CD4-positive, alpha-beta T cell (primary cell): ENCODE measurements around the gene ADAD1. TPM values are rescaled to one million over a fixed set of nuclear protein-coding genes. Genes with fewer than 3 reads are reported as not detected.

Experiments used
- ATAC-seq: fragments of 200-7000 bp; cut with Tn5 transposase; one replicate; pipeline ENCODE4 v1.10.0; 2022; ENCODE audit warnings: mild to moderate bottlenecking; ENCODE audit not compliant: poor library complexity
- CTCF ChIA-PET: fragments of 350-600 bp; sonication (Branson Sonifier 250); formaldehyde crosslinking; loops from one replicate; lab custom pipeline; 2021; ENCODE audit warnings: antibody characterized with exemption, inconsistent platforms; lab: Charles Lee
- POLR2A ChIA-PET: fragments of 350-600 bp; sonication (Branson Sonifier 250); formaldehyde crosslinking; loops from one replicate; lab custom pipeline; 2021; ENCODE audit warnings: antibody characterized with exemption, inconsistent platforms; lab: Charles Lee
- DNase-seq, 14 experiments: peaks; one replicate each; pipeline ENCODE4 v3.0.0-alpha.2; 2013 to 2020; ENCODE audit warnings: mixed read lengths in 2 of 14
- H3K27ac ChIP-seq, 2 donors: one replicate each; pipeline versions ENCODE4 v1.5.1 to v1.7.0; 2013; ENCODE audit warnings: low read length in 2 of 2, low read depth in 1 of 2, mild to moderate bottlenecking in 1 of 2
- H3K27me3 ChIP-seq, 2 experiments: 1 replicate in 1 of 2; 2 replicates in 1 of 2; pipeline versions ENCODE4 v1.6.1 to v1.7.0; 2013; ENCODE audit warnings: low read length in 2 of 2, control low read depth in 1 of 2, mild to moderate bottlenecking in 1 of 2, moderate library complexity in 1 of 2; ENCODE audit not compliant: insufficient read depth in 2 of 2, control insufficient read depth in 1 of 2
- H3K36me3 ChIP-seq: one replicate; pipeline ENCODE4 v1.6.1; 2013; ENCODE audit warnings: low read length, control low read depth; ENCODE audit not compliant: insufficient read depth
- H3K4me1 ChIP-seq: one replicate; pipeline ENCODE4 v1.6.1; 2013; ENCODE audit warnings: low read length, control low read depth; ENCODE audit not compliant: insufficient read depth
- H3K4me3 ChIP-seq: one replicate; pipeline ENCODE4 v1.5.1; 2013; ENCODE audit warnings: mild to moderate bottlenecking, low read length, moderate library complexity
- H3K9me3 ChIP-seq, 2 experiments: 1 replicate in 1 of 2; 2 replicates in 1 of 2; pipeline versions ENCODE4 v1.6.1 to v1.7.0; 2013; ENCODE audit warnings: low read length in 2 of 2, mild to moderate bottlenecking in 2 of 2, control low read depth in 1 of 2, moderate library complexity in 1 of 2; ENCODE audit not compliant: control insufficient read depth in 1 of 2, insufficient read depth in 1 of 2
- H3K27ac Mint-ChIP-seq: one replicate; pipeline ENCODE4 v1.8.0; 2020; ENCODE audit warnings: mixed read lengths
- H3K27me3 Mint-ChIP-seq: one replicate; pipeline ENCODE4 v1.8.0; 2021; ENCODE audit warnings: mixed read lengths
- H3K36me3 Mint-ChIP-seq: one replicate; pipeline ENCODE4 v1.8.0; 2021; ENCODE audit warnings: low read depth, mixed read lengths
- H3K4me1 Mint-ChIP-seq: one replicate; pipeline ENCODE4 v1.8.0; 2021; ENCODE audit warnings: low read depth, mixed read lengths
- H3K4me3 Mint-ChIP-seq: one replicate; pipeline ENCODE4 v1.8.0; 2020; ENCODE audit warnings: mild to moderate bottlenecking, mixed read lengths
- H3K9me3 Mint-ChIP-seq: one replicate; pipeline ENCODE4 v1.8.0; 2020; ENCODE audit warnings: mixed read lengths
- intact Hi-C, 2 experiments: fragments of 100-400 bp; cut with DNase I in 1 of 2; cut with micrococcal nuclease in 1 of 2; formaldehyde crosslinking; loops; one replicate each; pipeline versions ENCODE4 v1.15.1 to v1.9.0; 2023 to 2025; cut with DNase I, micrococcal nuclease
- total RNA-seq, 174 experiments: library from RNA in 2 of 174; stranded (reverse) in 2 of 174; gene quantifications; one replicate each; pipeline ENCODE4 v1.2.3 and lab custom pipeline; 2021 to 2026
- TF ChIP-seq, protein P1 (sequence below): fragments of 200-600 bp; IDR thresholded peaks from one replicate; pipeline ENCODE4 v1.8.0; 2022; ENCODE audit warnings: antibody characterized with exemption, mild to moderate bottlenecking

ADAD1 gene
- total RNA-seq, 2 experiments from 2014 or later: not detected

DNA sequence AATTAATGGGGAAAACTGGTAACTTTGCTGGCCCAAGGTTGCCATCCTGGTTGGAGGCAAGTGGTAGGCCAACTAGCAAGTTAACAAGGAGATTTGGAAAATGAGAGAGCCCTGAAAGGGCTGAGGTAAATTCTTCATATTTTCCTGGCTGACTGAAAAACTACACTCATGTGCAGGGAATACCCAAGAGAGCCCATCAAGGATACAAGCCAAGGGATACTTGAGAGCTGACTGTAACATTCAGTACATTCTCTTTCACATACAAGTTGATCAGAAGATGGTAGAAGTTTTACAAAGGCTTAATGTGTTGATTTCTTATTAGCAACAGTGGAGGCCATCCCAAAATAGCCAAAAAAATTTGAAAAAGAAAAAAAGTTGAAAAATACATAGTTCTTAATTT, 44.4 kb downstream of the ADAD1 start:
- Histone ChIP-seq H3K4me3 (no peak overlapping the region), H3K27ac (no peak overlapping the region), H3K4me1 (no peaks in the 10 kb centered on the region), H3K27me3 (no peaks in the 10 kb centered on the region), H3K9me3 (no peaks in the 10 kb centered on the region), H3K36me3 (no peaks in the 10 kb centered on the region)
- Mint-ChIP-seq H3K36me3 (peaks cover 4% of the 10 kb centered on the region), H3K4me3 (no peak overlapping the region), H3K27ac (no peak overlapping the region), H3K27me3 (no peaks in the 10 kb centered on the region), H3K4me1 (no peaks in the 10 kb centered on the region), H3K9me3 (peaks cover 6% of the 10 kb centered on the region)
- TF ChIP-seq, protein P1, sequence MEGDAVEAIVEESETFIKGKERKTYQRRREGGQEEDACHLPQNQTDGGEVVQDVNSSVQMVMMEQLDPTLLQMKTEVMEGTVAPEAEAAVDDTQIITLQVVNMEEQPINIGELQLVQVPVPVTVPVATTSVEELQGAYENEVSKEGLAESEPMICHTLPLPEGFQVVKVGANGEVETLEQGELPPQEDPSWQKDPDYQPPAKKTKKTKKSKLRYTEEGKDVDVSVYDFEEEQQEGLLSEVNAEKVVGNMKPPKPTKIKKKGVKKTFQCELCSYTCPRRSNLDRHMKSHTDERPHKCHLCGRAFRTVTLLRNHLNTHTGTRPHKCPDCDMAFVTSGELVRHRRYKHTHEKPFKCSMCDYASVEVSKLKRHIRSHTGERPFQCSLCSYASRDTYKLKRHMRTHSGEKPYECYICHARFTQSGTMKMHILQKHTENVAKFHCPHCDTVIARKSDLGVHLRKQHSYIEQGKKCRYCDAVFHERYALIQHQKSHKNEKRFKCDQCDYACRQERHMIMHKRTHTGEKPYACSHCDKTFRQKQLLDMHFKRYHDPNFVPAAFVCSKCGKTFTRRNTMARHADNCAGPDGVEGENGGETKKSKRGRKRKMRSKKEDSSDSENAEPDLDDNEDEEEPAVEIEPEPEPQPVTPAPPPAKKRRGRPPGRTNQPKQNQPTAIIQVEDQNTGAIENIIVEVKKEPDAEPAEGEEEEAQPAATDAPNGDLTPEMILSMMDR: no peak
- ChIA-PET CTCF (no interaction called here), POLR2A (no interaction called here)
- intact Hi-C loops: no loop called here
- no peak for DNase-seq
- ATAC-seq: no peak

DNA sequence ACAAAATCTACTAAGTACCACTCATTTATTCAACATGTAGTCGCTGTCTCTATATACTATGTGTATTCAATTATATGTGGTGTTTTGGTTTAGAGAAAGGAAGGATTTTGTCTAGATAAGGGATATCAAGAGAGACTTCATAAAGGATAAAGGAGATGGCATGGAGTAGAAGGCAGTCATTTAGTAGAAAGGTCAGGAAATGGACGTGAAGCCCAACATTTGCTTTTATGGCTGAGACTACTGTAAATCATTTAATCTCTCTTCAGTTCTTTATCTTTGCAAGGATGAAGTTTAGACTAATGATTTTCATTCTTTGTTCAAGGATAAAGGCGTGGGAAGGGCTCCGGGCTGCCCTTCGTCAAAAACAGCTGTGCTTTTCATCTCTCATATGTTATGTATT, 52.5 kb downstream of the ADAD1 start:
- no peaks in the 10 kb centered on the region for H3K27me3 Mint-ChIP-seq
- no peaks in the 10 kb centered on the region for H3K9me3 Mint-ChIP-seq
- POLR2A ChIA-PET: no interaction called here
- CTCF ChIA-PET: no interaction called here
- peaks cover 31% of the 10 kb centered on the region for H3K4me1 Mint-ChIP-seq
- no peaks in the 10 kb centered on the region for H3K27me3 ChIP-seq
- H3K4me3 Mint-ChIP-seq: no peak overlapping the region
- TF ChIP-seq, protein P1: no peak
- H3K27ac ChIP-seq: no peak overlapping the region
- H3K27ac Mint-ChIP-seq: no peak overlapping the region
- H3K36me3 Mint-ChIP-seq: no peaks in the 10 kb centered on the region
- H3K4me1 ChIP-seq: peaks cover 11% of the 10 kb centered on the region
- no peaks in the 10 kb centered on the region for H3K9me3 ChIP-seq
- intact Hi-C loops: no loop called here
- no peaks in the 10 kb centered on the region for H3K36me3 ChIP-seq
- DNase-seq (no peak), ATAC-seq (no peak)
- H3K4me3 ChIP-seq: no peak overlapping the region

DNA sequence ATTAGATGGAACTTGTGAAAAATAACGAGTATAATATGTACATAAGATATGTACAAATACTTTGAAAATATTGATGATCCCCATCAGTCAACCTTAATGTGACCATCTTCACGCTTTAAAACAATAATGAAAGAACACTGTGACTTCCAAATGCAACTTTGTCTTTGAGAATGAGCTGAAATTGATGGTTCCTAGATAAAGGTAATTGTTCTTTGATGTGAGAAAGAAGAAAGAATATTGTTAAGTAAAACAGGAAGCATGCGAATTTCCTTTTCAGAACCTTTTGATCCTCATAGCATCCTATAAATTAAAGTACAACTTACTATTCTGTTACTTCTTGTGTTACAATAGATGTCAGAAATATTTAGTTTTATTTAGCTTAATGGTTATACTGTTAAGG, 55.5 kb downstream of the ADAD1 start:
- POLR2A ChIA-PET: interaction anchor here (1.0 kb wide), 1 partner anchor 69 kb away, joined by 3 read pairs; no protein-coding TSS in a partner anchor
- Histone ChIP-seq H3K4me3 (no peak overlapping the region), H3K9me3 (no peaks in the 10 kb centered on the region), H3K27ac (no peak overlapping the region), H3K27me3 (no peaks in the 10 kb centered on the region), H3K36me3 (no peaks in the 10 kb centered on the region), H3K4me1 (peaks cover 11% of the 10 kb centered on the region)
- peak overlapping the region; percentile 39 for H3K4me3 Mint-ChIP-seq
- H3K27me3 Mint-ChIP-seq: no peaks in the 10 kb centered on the region
- no peaks in the 10 kb centered on the region for H3K36me3 Mint-ChIP-seq
- TF ChIP-seq, protein P1: no peak
- DNase-seq (peak in 3 of 14 experiments; percentile 22 to 54 (median 27)), ATAC-seq (peak; percentile 68)
- H3K9me3 Mint-ChIP-seq: no peaks in the 10 kb centered on the region
- intact Hi-C loops: no loop called here
- CTCF ChIA-PET: no interaction called here
- peaks cover 31% of the 10 kb centered on the region for H3K4me1 Mint-ChIP-seq
- H3K27ac Mint-ChIP-seq: no peak overlapping the region
